GM18505 (cell line): Measurements from ENCODE around the gene ERBB4.
"Not testable (repeated sequence)": the region's sequence is repeated elsewhere in the genome, so short reads cannot be mapped to it uniquely, and the experiment has no call there.

Source experiments
- ATAC-seq: cut with Tn5 transposase; IDR thresholded peaks from one replicate; pipeline ENCODE4 v1.9.1; 2021; ENCODE audit not compliant: unreplicated experiment
- POLR2A ChIP-seq: IDR thresholded peaks from 4 replicates; pipeline ENCODE4 v1.6.1; 2011; ENCODE audit warnings: borderline replicate concordance; ENCODE audit not compliant: insufficient read depth, insufficient read length; ENCODE audit errors: extremely low read depth

The ERBB4 gene

GRCh38 chr2:211755187-211755586 is 783.4 kb downstream of the ERBB4 start:
- no peak for TF ChIP-seq POLR2A
- no peak for ATAC-seq

DNA sequence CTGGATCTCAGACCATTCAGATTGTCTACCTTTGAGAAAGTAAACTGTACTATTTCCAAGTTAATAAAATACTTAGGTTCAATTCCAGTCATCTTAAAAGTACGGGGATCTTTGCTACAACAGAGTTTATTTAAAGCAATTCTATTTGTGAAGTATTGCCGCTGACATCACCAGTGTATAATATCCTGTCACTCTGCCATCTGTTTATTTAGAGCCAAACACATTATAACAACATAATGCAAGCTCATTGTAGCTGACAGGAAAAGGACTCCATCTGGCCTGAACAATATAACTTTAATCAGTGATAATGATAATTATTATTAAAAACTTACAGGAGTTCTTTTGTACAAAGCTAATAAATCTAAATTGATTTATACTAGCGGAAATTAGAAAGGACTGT is 786.8 kb downstream of the ERBB4 start:
- ATAC-seq: no peak
- no peak for TF ChIP-seq POLR2A

GRCh38 chr2:211748339-211748738 is 790.3 kb downstream of the ERBB4 start:
- TF ChIP-seq POLR2A: no peak
- ATAC-seq: no peak

DNA sequence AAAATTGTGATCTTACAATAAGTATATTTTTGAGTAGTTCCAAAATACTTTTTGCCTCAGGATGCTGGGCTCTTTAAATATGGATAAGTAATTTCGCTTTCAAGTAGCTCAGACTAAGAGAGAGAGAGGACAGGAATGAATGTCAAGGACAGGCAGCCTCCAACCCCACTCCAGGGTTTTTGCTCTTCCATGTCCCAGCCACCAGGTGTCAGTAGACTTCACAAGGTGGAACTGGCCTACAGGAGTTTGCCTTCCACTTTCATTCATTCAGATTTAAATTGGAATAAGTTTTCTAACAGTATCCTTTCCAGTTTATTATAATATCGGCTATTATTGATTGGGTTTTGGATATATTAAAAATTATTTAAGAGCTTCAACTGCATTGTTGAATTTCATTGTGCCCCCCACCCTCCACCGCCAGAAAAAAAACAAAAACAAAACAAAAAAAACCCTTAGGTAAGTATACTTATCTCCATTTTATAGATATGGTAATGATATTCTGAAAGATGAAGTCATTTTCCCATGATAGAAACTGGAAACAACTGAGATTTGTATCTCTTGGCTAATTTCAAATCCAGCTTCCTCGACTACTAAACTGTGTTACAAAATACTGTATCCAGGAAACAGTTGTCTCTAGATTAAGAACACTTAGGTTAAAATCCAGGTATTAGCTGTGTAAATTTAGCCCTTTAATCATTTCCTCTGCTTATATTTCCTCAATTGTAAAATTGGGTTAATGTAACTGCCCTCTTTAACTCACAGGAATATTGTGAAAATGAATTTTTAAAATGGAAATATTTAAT is 793.1 kb downstream of the ERBB4 start:
- ATAC-seq: peak; percentile 98
- no peak for TF ChIP-seq POLR2A

DNA sequence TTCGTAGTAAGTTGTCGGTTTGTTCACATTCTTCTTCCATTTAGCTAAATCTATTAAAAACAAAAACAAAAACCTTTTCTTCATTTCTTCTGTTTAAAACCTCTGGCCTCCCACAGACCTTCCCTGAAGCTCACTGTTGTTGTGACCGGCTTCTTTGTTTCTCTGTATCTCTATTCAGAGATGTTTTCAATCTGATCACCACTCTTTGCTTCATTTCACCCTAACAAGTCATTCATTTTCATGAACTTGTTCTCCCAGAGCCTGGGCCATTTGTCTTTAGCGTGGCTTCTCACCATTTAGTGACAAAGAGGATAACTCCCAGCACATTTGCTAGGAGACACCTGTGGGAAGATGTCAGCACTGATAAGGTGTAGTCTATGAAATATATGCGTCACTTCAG is 794.2 kb downstream of the ERBB4 start:
- no peak for ATAC-seq
- TF ChIP-seq POLR2A: no peak

DNA sequence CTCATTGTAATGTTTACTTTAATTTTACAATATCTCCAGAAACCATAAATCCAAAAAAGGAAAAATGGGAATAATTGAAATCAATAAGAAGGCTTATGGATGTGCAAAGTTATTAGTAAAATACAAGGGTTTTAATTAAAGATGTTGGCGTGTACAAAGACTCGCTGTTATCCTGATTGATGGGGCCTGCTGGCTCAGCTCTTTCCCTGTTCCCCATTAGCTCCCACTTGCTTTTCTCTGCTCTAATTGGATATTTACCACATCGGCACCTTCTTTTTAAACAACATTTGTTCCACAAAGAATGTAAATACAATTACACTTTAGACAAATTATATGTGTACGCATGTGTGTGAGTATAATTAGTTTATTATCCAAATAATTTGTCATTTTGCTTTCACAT is 796.6 kb downstream of the ERBB4 start:
- ATAC-seq: no peak
- TF ChIP-seq POLR2A: no peak

DNA sequence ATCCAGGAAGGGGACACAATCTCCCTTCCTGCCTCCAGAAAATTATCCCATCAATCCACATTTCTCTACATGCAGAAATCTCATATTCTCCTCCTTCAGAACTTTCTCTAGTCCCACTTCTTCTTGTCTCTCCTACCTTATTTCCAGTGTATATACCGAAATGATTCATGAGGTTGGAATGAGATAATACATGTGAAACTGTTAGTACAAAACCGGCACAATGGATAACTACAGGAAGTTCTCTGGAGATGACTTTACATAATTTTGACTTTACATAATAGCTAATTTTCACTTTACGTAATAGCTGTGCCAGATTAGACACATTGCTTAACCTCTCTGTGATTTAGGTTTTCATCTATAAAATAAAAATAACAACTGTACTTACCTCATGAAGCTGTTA is 801.3 kb downstream of the ERBB4 start:
- no peak for ATAC-seq

GRCh38 chr2:211730215-211730614 is 808.4 kb downstream of the ERBB4 start:
- no peak for ATAC-seq
- no peak for TF ChIP-seq POLR2A

More for the DNA sequence above, 801.3 kb downstream of the ERBB4 start:
- no peak for TF ChIP-seq POLR2A

DNA sequence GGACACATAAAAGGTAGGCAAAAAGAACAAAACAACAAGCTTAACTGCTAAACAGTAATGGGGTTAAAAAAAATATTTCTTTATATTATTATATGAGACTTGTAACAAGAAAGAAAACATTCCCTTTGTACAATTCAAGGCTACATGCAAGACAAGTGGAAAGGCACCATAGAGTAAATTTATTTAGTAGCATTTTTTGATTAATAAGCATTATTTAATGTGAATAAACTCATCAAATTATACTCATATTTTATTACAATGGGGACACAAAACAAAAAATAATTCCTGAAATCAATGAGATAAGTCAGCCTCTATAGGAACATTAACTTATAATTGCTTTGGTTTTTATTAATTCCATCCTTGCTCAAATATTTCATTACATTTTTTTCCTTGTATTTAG is 809.2 kb downstream of the ERBB4 start:
- TF ChIP-seq POLR2A: no peak
- no peak for ATAC-seq

GRCh38 chr2:211724933-211725332 is 813.7 kb downstream of the ERBB4 start:
- ATAC-seq: no peak
- no peak for TF ChIP-seq POLR2A

DNA sequence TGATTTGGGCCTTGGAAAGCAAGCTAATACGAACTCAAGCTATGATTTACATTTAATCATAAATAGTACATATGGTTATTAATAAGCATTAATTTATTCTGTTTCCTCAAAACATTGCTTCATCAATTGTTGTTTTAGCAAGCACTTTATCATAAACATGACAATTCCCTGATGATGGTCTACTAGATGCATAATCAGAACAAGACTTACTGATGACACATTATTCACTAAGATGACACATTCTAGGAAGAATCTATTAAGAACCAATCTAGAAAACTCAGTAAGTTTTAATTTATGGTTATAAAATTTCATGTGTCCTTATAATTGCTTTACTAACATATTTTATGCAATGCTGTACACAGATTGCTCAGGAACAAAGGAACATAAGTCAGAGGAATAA is 815.2 kb downstream of the ERBB4 start:
- ATAC-seq: no peak
- TF ChIP-seq POLR2A: no peak

- TF ChIP-seq POLR2A: no peak
- ATAC-seq: no peak
Observed at GRCh38 chr2:211722928-211723327, 815.7 kb downstream of the ERBB4 start.

DNA sequence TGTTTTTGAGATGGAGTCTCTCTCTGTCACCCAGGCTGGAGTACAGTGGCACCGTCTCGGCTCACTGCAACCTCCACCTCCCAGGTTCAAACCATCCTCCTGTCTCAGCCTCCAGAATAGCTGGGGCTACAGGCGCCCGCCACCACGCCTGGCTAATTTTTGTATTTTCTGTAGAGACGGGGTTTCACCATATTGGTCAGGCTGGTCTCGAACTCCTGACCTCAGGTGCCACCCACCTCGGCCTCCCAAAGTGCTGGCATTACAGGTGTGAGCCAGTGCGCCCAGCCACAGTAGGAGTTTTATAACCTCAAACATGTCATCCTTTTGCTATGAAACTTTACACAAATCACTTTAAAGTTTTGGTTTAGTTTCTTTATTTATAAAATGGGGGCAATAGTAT is 816.7 kb downstream of the ERBB4 start:
- ATAC-seq: not testable (repeated sequence)

GRCh38 chr2:211709389-211709788 is 829.2 kb downstream of the ERBB4 start:
- no peak for ATAC-seq
- no peak for TF ChIP-seq POLR2A

- ATAC-seq: no peak
- no peak for TF ChIP-seq POLR2A
Observed at GRCh38 chr2:211692689-211693088, 845.9 kb downstream of the ERBB4 start.
